A549 (cell line): ENCODE measurements around the gene CELF4. TPM values are rescaled to one million over a fixed set of nuclear protein-coding genes. Genes with fewer than 3 reads are reported as not detected.

Source experiments
- ATAC-seq, 2 experiments: fragments of 200-7000 bp in 1 of 2; fragments of >200 bp in 1 of 2; cut with Nextera tagmentation in 1 of 2; cut with Tn5 transposase in 1 of 2; 3 replicates each; pipeline versions ENCODE4 v1.8.0 to v1.9.1; 2018 to 2020; ENCODE audit warnings: mild to moderate bottlenecking in 1 of 2, moderate library complexity in 1 of 2
- CTCF ChIA-PET: fragments of 300-600 bp; sonication (Branson Sonifier 250); formaldehyde crosslinking; extraction: SDS; loops from one replicate; lab custom pipeline; 2021; ENCODE audit warnings: antibody characterized with exemption, inconsistent platforms; lab: Yijun Ruan, JAX
- POLR2A ChIA-PET: fragments of 350-600 bp; formaldehyde crosslinking; extraction: SDS; loops from one replicate; lab custom pipeline; 2021; ENCODE audit warnings: antibody characterized with exemption, inconsistent platforms; lab: Yijun Ruan, JAX
- DNase-seq, 2 experiments: peaks; one replicate each; pipeline versions ENCODE4 v3.0.0 to v3.0.0-alpha.2; 2011 to 2016; ENCODE audit warnings: low read depth in 1 of 2, low spot score in 1 of 2
- FAIRE-seq: peaks from 2 replicates; lab custom pipeline; 2011; peaks lifted over from hg19 to GRCh38; lab: Jason Lieb, UNC
- H3K27ac ChIP-seq, 2 experiments: fragments of >200 bp; sonication (Bioruptor Twin); formaldehyde crosslinking; 3 replicates each; pipeline ENCODE4 v1.5.1; 2016 to 2017
- H3K4me1 ChIP-seq: fragments of >200 bp; sonication (Bioruptor Twin); formaldehyde crosslinking; 3 replicates; pipeline ENCODE4 v1.6.1; 2016
- H3K4me2 ChIP-seq: fragments of >200 bp; sonication (Bioruptor Twin); formaldehyde crosslinking; 3 replicates; pipeline ENCODE4 v1.6.1; 2016
- H3K4me3 ChIP-seq: fragments of >200 bp; sonication (Bioruptor Twin); formaldehyde crosslinking; 3 replicates; pipeline ENCODE4 v1.5.1; 2016
- H3K9me3 ChIP-seq: fragments of >200 bp; sonication (Bioruptor Twin); formaldehyde crosslinking; 3 replicates; pipeline ENCODE4 v1.6.1; 2016
- BHLHE40 ChIP-seq: IDR thresholded peaks from 2 replicates; pipeline ENCODE4 v1.6.1; 2012; ENCODE audit warnings: low read depth, low read length, inconsistent platforms
- CHD2 ChIP-seq: fragments of 150-350 bp; IDR thresholded peaks from 2 replicates; pipeline ENCODE4 v1.6.1; 2014; ENCODE audit warnings: low read length; ENCODE audit not compliant: partially characterized antibody
- CHD4 ChIP-seq: fragments of 200-600 bp; sonication (generic); IDR thresholded peaks from 2 replicates; pipeline ENCODE4 v1.6.1; 2016; ENCODE audit warnings: antibody characterized with exemption, mild to moderate bottlenecking, borderline replicate concordance
- E2F6 ChIP-seq: IDR thresholded peaks from 2 replicates; pipeline ENCODE4 v1.6.1; 2012; ENCODE audit warnings: low read depth, borderline replicate concordance
- EP300 ChIP-seq, 2 experiments: fragments of >200 bp; sonication (Bioruptor Twin); formaldehyde crosslinking; IDR thresholded peaks; 2 replicates in 1 of 2; 3 replicates in 1 of 2; pipeline ENCODE4 v1.6.1; 2016 to 2017
- FOXS1 ChIP-seq: fragments of 250-450 bp; sonication (Bioruptor Pico); IDR thresholded peaks from 2 replicates; pipeline ENCODE4 v1.5.0; 2020; ENCODE audit warnings: mild to moderate bottlenecking, moderate library complexity
- KDM1A ChIP-seq: fragments of 200-600 bp; sonication (generic); IDR thresholded peaks from 2 replicates; pipeline ENCODE4 v1.6.1; 2016; ENCODE audit warnings: low read depth, mild to moderate bottlenecking
- KDM5A ChIP-seq: fragments of 200-600 bp; sonication (generic); IDR thresholded peaks from 2 replicates; pipeline ENCODE4 v1.6.1; 2016; ENCODE audit warnings: antibody characterized with exemption, mild to moderate bottlenecking
- MAZ ChIP-seq: fragments of 150-350 bp; IDR thresholded peaks from 2 replicates; pipeline ENCODE4 v1.6.1; 2014; ENCODE audit warnings: antibody characterized with exemption, low read depth, low read length, borderline replicate concordance
- POLR2AphosphoS2 ChIP-seq: conservative IDR thresholded peaks from 2 replicates; pipeline ENCODE4 v1.6.1; 2012; ENCODE audit warnings: low read length, improper control_type of control experiment, inconsistent platforms
- REST ChIP-seq: fragments of 200-600 bp; sonication (generic); IDR thresholded peaks from 2 replicates; pipeline ENCODE4 v1.6.1; 2016; ENCODE audit warnings: antibody characterized with exemption, mild to moderate bottlenecking, moderate library complexity
- TFCP2L1 ChIP-seq: fragments of 250-450 bp; sonication (Bioruptor Pico); IDR thresholded peaks from 2 replicates; pipeline ENCODE4 v1.5.0; 2021; ENCODE audit warnings: mild to moderate bottlenecking
- USF2 ChIP-seq: fragments of 450-650 bp; IDR thresholded peaks from 2 replicates; pipeline ENCODE4 v1.6.1; 2014; ENCODE audit warnings: antibody characterized with exemption
- ZC3H11A ChIP-seq: fragments of 450-650 bp; IDR thresholded peaks from 2 replicates; pipeline ENCODE4 v1.6.1; 2014; ENCODE audit warnings: antibody characterized with exemption, mild to moderate bottlenecking
- ZNF302 ChIP-seq: fragments of 250-450 bp; sonication (Bioruptor Pico); IDR thresholded peaks from 2 replicates; pipeline ENCODE4 v1.9.0; 2021; ENCODE audit warnings: inconsistent platforms, mild to moderate bottlenecking, moderate library complexity
- ZSCAN20 ChIP-seq: fragments of 250-450 bp; sonication (Bioruptor Pico); IDR thresholded peaks from 2 replicates; pipeline ENCODE4 v1.8.0; 2022; ENCODE audit warnings: mild to moderate bottlenecking, moderate library complexity
- WGBS: methylation state at CpG from one replicate; pipeline ENCODE4 v1.1.6; 2017; ENCODE audit errors: missing lambda C conversion rate; 5-methylcytosine and 5-hydroxymethylcytosine counted together
- polyA plus RNA-seq, 4 experiments: library from polyadenylated mRNA; depleted of rRNA in 3 of 4; stranded (reverse); fragments of >200 nt; fragmentation: RNase III in 1 of 4; extraction: RNeasy Plus Mini Kit Qiagen cat#74134 plus additional on column Dnase treatment in 1 of 4; gene quantifications; 2 replicates in 3 of 4; 3 replicates in 1 of 4; pipeline ENCODE4 v1.2.3, GENCODE V29; 2011 to 2017

The CELF4 gene
- polyA plus RNA-seq, 2 of the 4 experiments (the other 2 are of a cell fraction): 0.08 TPM; not detected in 1

GRCh38 chr18:37248281-37248680, 317.3 kb downstream of the CELF4 start (continued):
- TF ChIP-seq BHLHE40: no peak
- no peak for TF ChIP-seq ZC3H11A
- no peak for TF ChIP-seq POLR2AphosphoS2
- no peak for TF ChIP-seq KDM1A
- TF ChIP-seq EP300 (IDR thresholded peaks at IDR 0.05): no peak
- TF ChIP-seq FOXS1: no peak
- TF ChIP-seq ZSCAN20 (CRISPR knock-in tag): no peak
- TF ChIP-seq CHD4: no peak

GRCh38 chr18:37247497-37248161, 318.0 kb downstream of the CELF4 start:
- POLR2A ChIA-PET: no interaction called here
- WGBS: 71% methylated on average over 10 of the region's 10 CpGs
- H3K4me1 ChIP-seq: no peaks in the 10 kb centered on the region
- no peak for TF ChIP-seq BHLHE40
- no peak for TF ChIP-seq KDM5A
- no peak for TF ChIP-seq E2F6
- TF ChIP-seq, all 56 proteins: peak for 0
- DNase-seq: no peak
- Histone ChIP-seq H3K9me3 (no peaks in the 10 kb centered on the region), H3K4me2 (no peak overlapping the region), H3K4me3 (no peak overlapping the region), H3K27ac (no peak overlapping the region)
- ATAC-seq: no peak
- CTCF ChIA-PET: no interaction called here
- no peak for FAIRE-seq

GRCh38 chr18:37246779-37247340, 318.7 kb downstream of the CELF4 start:
- H3K4me2 ChIP-seq: no peak overlapping the region
- no peak for TF ChIP-seq TFCP2L1 (CRISPR knock-in tag)
- TF ChIP-seq REST: no peak
- TF ChIP-seq CHD2: no peak
- no peak for TF ChIP-seq ZNF302 (CRISPR knock-in tag)
- TF ChIP-seq USF2: no peak
- TF ChIP-seq MAZ: no peak
- no peak for TF ChIP-seq E2F6
- no peak for ATAC-seq
- ChIA-PET POLR2A (no interaction called here), CTCF (no interaction called here)
- no peak overlapping the region for H3K4me3 ChIP-seq
- no peak for FAIRE-seq
- 74% methylated on average over 13 of the region's 13 CpGs for WGBS
- no peak for DNase-seq
- H3K9me3 ChIP-seq: no peaks in the 10 kb centered on the region
- no peaks in the 10 kb centered on the region for H3K4me1 ChIP-seq
- H3K27ac ChIP-seq: no peak overlapping the region
